IMR-90 (cell line): Measurements from ENCODE around the gene CCT7.

Source experiments
- POLR2A ChIP-seq: IDR thresholded peaks from 2 replicates; pipeline ENCODE4 v1.6.1; 2012; ENCODE audit warnings: mild to moderate bottlenecking, low read depth, low read length
- SMC3 ChIP-seq: fragments of 150-350 bp; IDR thresholded peaks from 2 replicates; pipeline ENCODE4 v1.6.1; 2016; ENCODE audit warnings: low read depth, mild to moderate bottlenecking, antibody characterized with exemption, low read length, moderate library complexity
- TF ChIP-seq, protein P1 (sequence below): conservative IDR thresholded peaks from 2 replicates; pipeline ENCODE4 v1.5.1; 2012; ENCODE audit warnings: mild to moderate bottlenecking, low read depth, low read length, improper control_type of control experiment
- TF ChIP-seq, protein P2 (sequence below): fragments of 150-350 bp; IDR thresholded peaks from 2 replicates; pipeline ENCODE4 v1.6.1; 2016; ENCODE audit warnings: low read depth, mild to moderate bottlenecking, low read length, moderate library complexity, borderline replicate concordance

- TF ChIP-seq, protein P1, sequence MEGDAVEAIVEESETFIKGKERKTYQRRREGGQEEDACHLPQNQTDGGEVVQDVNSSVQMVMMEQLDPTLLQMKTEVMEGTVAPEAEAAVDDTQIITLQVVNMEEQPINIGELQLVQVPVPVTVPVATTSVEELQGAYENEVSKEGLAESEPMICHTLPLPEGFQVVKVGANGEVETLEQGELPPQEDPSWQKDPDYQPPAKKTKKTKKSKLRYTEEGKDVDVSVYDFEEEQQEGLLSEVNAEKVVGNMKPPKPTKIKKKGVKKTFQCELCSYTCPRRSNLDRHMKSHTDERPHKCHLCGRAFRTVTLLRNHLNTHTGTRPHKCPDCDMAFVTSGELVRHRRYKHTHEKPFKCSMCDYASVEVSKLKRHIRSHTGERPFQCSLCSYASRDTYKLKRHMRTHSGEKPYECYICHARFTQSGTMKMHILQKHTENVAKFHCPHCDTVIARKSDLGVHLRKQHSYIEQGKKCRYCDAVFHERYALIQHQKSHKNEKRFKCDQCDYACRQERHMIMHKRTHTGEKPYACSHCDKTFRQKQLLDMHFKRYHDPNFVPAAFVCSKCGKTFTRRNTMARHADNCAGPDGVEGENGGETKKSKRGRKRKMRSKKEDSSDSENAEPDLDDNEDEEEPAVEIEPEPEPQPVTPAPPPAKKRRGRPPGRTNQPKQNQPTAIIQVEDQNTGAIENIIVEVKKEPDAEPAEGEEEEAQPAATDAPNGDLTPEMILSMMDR = no peak
- TF ChIP-seq SMC3 = no peak
- TF ChIP-seq POLR2A = no peak
- TF ChIP-seq, protein P2, sequence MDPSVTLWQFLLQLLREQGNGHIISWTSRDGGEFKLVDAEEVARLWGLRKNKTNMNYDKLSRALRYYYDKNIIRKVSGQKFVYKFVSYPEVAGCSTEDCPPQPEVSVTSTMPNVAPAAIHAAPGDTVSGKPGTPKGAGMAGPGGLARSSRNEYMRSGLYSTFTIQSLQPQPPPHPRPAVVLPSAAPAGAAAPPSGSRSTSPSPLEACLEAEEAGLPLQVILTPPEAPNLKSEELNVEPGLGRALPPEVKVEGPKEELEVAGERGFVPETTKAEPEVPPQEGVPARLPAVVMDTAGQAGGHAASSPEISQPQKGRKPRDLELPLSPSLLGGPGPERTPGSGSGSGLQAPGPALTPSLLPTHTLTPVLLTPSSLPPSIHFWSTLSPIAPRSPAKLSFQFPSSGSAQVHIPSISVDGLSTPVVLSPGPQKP = no peak
Measured at GRCh38 chr2:73187549-73187948, 46.6 kb upstream of the CCT7 start.
